GM18517 (cell line): ENCODE results near the gene RFXANK.

Experiments used
- ATAC-seq: cut with Tn5 transposase; IDR thresholded peaks from one replicate; pipeline ENCODE4 v1.9.1; 2021; ENCODE audit warnings: mild to moderate bottlenecking, moderate library complexity; ENCODE audit not compliant: unreplicated experiment

RFXANK gene

GRCh38 chr19:19226663-19227062 is 34.6 kb downstream of the RFXANK start:
- no peak for ATAC-seq

GRCh38 chr19:19227217-19227616 is 35.2 kb downstream of the RFXANK start:
- ATAC-seq, result no peak

GRCh38 chr19:19229701-19230100 is 37.6 kb downstream of the RFXANK start:
- ATAC-seq, result no peak

DNA sequence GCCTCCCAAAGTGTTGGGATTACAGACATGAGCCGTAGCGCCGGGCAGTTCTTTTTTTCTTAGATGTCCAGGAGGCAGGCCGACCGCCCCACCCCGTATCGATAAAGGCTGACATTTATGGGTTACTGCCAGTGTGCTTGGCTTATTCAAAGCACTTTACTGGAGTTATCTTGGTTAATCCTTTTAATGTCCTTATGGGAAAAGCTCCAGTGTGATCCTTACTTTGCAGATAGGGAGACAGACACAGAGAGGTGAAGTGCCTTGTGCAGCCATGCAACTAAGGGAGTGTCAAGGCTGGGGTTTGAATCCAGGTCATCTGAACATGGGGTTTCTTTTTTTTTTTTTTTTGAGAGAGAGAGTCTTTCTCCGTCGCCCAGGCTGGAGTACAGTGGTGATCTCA is 38.9 kb downstream of the RFXANK start:
- ATAC-seq, result no peak

GRCh38 chr19:19232261-19232721 is 40.2 kb downstream of the RFXANK start:
- ATAC-seq, result no peak

- no peak for ATAC-seq
These were observed 42.3 kb downstream of the RFXANK start for GRCh38 chr19:19234220-19234816.

GRCh38 chr19:19236173-19236572 is 44.1 kb downstream of the RFXANK start:
- ATAC-seq, result no peak

GRCh38 chr19:19238126-19238894 is 46.3 kb downstream of the RFXANK start:
- ATAC-seq, result no peak

GRCh38 chr19:19239675-19240074 is 47.6 kb downstream of the RFXANK start:
- no peak for ATAC-seq

DNA sequence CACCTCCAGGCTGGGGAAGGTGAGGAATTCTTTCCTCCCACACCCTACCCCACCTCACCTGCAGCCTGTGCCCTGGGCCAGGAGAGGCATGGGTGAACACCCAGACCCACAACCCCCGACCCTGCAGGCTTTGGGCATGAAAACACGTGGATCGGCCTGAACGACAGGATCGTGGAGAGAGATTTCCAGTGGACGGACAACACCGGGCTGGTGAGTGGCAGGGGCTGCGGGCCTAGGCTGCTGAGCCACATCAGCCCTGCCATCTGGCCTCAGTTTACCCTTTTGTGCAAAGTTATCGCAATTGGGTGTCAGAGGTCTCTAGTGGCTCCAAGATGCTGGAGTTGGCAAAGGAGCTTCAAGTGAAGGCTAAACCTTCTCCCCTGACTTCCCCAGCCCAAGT is 48.4 kb downstream of the RFXANK start:
- ATAC-seq, result no peak

- ATAC-seq, result no peak
These were observed 58.2 kb downstream of the RFXANK start for GRCh38 chr19:19250196-19250801.
